ENCODE results near the gene FCN1.

FCN1 gene

GRCh38 chr9:134962065-134962972, 44.6 kb upstream of the FCN1 start:
- no peak for TF ChIP-seq SIN3A (IDR thresholded peaks at IDR 0.05; ENCODE audit: borderline replicate concordance, insufficient read depth, low read length)
- TF ChIP-seq TAF1 (IDR thresholded peaks at IDR 0.05; ENCODE audit: borderline replicate concordance, insufficient read depth, low read length): no peak
- no peak for TF ChIP-seq FOXP2 (optimal IDR thresholded peaks at IDR 0.05; ENCODE audit: borderline replicate concordance, extremely low read depth, extremely low read length, insufficient read depth)
- TF ChIP-seq, protein P1, sequence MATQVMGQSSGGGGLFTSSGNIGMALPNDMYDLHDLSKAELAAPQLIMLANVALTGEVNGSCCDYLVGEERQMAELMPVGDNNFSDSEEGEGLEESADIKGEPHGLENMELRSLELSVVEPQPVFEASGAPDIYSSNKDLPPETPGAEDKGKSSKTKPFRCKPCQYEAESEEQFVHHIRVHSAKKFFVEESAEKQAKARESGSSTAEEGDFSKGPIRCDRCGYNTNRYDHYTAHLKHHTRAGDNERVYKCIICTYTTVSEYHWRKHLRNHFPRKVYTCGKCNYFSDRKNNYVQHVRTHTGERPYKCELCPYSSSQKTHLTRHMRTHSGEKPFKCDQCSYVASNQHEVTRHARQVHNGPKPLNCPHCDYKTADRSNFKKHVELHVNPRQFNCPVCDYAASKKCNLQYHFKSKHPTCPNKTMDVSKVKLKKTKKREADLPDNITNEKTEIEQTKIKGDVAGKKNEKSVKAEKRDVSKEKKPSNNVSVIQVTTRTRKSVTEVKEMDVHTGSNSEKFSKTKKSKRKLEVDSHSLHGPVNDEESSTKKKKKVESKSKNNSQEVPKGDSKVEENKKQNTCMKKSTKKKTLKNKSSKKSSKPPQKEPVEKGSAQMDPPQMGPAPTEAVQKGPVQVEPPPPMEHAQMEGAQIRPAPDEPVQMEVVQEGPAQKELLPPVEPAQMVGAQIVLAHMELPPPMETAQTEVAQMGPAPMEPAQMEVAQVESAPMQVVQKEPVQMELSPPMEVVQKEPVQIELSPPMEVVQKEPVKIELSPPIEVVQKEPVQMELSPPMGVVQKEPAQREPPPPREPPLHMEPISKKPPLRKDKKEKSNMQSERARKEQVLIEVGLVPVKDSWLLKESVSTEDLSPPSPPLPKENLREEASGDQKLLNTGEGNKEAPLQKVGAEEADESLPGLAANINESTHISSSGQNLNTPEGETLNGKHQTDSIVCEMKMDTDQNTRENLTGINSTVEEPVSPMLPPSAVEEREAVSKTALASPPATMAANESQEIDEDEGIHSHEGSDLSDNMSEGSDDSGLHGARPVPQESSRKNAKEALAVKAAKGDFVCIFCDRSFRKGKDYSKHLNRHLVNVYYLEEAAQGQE (IDR thresholded peaks at IDR 0.05; ENCODE audit: insufficient read depth in 1 of 2, low read depth in 2 of 2, low read length in 2 of 2): no peak
- no peak for TF ChIP-seq POLR2AphosphoS5 (IDR thresholded peaks at IDR 0.05; ENCODE audit: low read depth, low read length)

- TF ChIP-seq POLR2AphosphoS5 (IDR thresholded peaks at IDR 0.05; ENCODE audit: low read depth, low read length) (no peak), FOXP2 (optimal IDR thresholded peaks at IDR 0.05; ENCODE audit: borderline replicate concordance, extremely low read depth, extremely low read length, insufficient read depth) (no peak), SIN3A (IDR thresholded peaks at IDR 0.05; ENCODE audit: borderline replicate concordance, insufficient read depth, low read length) (no peak), TAF1 (IDR thresholded peaks at IDR 0.05; ENCODE audit: borderline replicate concordance, insufficient read depth, low read length) (no peak)
- TF ChIP-seq, protein P1 (IDR thresholded peaks at IDR 0.05; ENCODE audit: insufficient read depth in 1 of 2, low read depth in 2 of 2, low read length in 2 of 2): no peak
These were observed 43.8 kb upstream of the FCN1 start for GRCh38 chr9:134961331-134962064.

GRCh38 chr9:134960701-134961181, 43.0 kb upstream of the FCN1 start:
- TF ChIP-seq POLR2AphosphoS5 (IDR thresholded peaks at IDR 0.05; ENCODE audit: low read depth, low read length) (no peak), SIN3A (IDR thresholded peaks at IDR 0.05; ENCODE audit: borderline replicate concordance, insufficient read depth, low read length) (no peak)

DNA sequence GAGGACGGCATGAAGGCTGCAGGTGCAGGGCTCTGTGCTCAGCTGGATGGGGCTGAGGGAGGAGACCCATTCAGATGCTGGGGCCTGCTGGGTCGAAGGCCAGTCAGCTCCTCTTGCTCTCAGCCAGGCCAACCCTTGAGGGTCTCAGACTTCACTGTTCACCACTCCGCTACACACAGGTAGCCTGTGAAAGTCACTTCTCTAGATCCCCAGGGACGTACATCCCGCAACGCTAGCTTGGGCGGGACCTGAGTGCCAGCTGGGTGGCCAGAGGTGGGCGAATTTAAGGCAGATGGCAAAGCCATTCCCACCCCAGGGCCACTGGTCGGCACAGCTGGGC, 42.2 kb upstream of the FCN1 start:
- TF ChIP-seq, protein P1 (IDR thresholded peaks at IDR 0.05; ENCODE audit: insufficient read depth in 1 of 2, low read depth in 2 of 2, low read length in 2 of 2): no peak
- TF ChIP-seq SIN3A (IDR thresholded peaks at IDR 0.05; ENCODE audit: borderline replicate concordance, insufficient read depth, low read length) (no peak), FOXP2 (optimal IDR thresholded peaks at IDR 0.05; ENCODE audit: borderline replicate concordance, extremely low read depth, extremely low read length, insufficient read depth) (no peak)

- TF ChIP-seq, protein P1 (IDR thresholded peaks at IDR 0.05; ENCODE audit: insufficient read depth in 1 of 2, low read depth in 2 of 2, low read length in 2 of 2): no peak
- TF ChIP-seq FOXP2 (optimal IDR thresholded peaks at IDR 0.05; ENCODE audit: borderline replicate concordance, extremely low read depth, extremely low read length, insufficient read depth) (no peak), SIN3A (IDR thresholded peaks at IDR 0.05; ENCODE audit: borderline replicate concordance, insufficient read depth, low read length) (no peak), TAF1 (IDR thresholded peaks at IDR 0.05; ENCODE audit: borderline replicate concordance, insufficient read depth, low read length) (no peak), POLR2AphosphoS5 (IDR thresholded peaks at IDR 0.05; ENCODE audit: low read depth, low read length) (no peak)
These were observed 41.6 kb upstream of the FCN1 start for GRCh38 chr9:134959126-134959970.

All from PFSK-1 (cell line).